GM18909 (cell line): ENCODE data around the gene ACAA1.
"Not testable (repeated sequence)": the region's sequence is repeated elsewhere in the genome, so short reads cannot be mapped to it uniquely, and the experiment has no call there.

ENCODE experiments used
- ATAC-seq: cut with Tn5 transposase; IDR thresholded peaks from one replicate; pipeline ENCODE4 v1.9.1; 2021; ENCODE audit warnings: mild to moderate bottlenecking; ENCODE audit not compliant: unreplicated experiment, poor library complexity

The ACAA1 gene

DNA sequence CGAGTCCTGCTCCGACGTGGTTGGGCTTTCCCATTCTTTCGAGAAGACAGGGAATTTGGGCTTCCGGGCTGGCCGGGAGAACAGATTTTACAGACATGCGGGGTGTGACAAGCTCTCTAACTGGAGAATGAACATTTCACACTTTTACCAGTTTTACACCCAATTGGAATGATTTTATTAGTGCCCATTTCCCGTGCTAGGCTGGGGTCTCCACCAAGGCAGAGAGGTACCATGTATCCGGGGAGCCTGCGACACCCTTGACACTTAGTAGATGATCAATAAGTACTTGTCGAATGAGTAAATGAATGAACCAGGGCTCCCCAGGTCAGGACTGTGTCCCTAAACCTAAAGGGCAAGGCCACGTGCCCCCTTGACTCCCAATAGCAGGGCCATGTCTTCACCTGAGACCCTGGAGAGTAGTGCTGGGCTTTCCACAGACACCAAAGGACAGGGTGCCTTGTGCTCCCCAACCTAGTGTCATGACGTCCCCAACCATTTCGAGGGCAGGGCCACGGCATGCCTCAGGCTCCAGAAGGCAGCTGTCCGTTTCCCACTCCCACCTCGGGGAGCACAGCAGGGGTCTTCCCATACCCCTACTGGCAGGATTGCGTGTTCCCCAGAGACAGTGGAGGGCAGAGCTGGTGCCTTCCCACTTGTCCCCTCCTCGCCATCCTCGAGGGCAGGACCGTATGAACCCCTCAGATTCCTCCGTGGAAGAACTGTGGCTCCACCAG, 855 bp upstream of the ACAA1 start:
- ATAC-seq, result no peak

DNA sequence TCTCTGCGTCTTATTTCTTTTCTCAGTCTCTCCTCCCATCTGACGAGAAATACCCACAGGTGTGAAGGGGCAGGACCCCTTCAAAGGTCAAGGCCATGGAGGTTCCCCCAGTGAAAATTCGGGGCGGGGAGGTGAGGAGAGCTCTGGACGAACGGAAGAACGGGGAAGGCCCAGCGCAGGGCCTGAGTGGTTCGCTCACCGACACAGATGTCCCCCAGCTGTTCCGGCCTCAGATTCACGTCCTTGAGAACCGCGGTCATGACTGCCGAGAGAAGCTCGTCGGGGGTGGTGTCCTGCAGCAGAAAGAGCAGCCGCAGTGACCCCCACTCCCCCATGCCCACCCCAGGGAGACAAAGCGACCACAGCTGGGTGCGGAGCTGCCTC, 542 bp downstream of the ACAA1 start:
- no peak for ATAC-seq

DNA sequence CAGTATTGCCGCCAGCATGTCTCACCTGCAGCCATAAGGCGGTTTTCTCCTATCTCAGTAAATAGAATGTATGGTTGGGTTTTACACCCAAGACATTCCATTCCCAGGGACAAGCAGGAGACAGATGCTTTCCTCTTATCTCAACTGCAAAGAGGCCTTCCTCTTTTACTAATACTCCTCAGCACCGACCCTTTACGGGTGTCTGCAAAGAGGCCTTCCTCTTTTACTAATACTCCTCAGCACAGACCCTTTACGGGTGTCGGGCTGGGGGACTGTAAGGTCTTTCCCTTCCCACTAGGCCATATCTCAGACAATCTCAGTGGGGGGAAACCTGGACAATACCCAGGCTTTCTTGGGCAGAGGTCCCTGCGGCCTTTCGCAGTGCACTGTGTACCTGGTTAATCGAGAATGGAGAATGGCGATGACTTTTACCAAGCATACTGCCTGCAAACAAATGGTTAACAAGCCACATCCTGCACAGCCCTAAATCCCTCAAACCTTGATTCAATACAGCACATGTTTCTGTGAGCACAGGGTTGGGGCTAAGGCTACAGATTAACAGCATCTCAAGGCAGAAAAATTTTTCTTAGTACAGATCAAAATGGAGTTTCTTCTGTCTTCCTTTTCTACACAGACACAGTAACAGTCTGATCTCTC, 1.2 kb downstream of the ACAA1 start:
- not testable (repeated sequence) for ATAC-seq

DNA sequence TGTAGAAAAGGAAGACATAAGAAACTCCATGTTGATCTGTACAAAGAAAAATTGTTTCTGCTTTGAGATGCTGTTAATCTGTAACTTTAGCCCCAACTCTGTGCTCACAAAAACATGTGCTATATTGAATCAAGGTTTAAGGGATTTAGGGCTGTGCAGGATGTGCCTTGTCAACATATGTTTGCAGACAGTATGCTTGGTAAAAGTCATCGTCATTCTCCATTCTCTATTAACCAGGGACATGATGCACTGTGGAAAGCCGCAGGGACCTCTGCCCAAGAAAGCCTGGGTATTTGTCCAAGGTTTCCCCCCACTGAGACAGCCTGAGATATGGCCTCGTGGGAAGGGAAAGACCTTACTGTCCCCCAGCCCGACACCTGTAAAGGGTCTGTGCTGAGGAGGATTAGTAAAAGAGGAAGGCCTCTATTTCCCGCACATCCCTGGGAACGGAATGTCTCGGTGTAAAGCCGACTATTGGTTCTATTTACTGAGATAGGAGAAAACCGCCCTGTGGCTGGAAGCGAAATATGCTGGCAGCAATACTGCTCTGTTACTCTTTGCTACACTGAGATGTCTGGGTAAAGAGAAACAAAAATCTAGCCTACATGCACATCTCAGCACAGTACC, 2.3 kb downstream of the ACAA1 start:
- not testable (repeated sequence) for ATAC-seq

- ATAC-seq, result no peak
Observed at GRCh38 chr3:38133557-38134405, 3.1 kb downstream of the ACAA1 start.

- ATAC-seq, result no peak
Observed at GRCh38 chr3:38133209-38133556, 3.7 kb downstream of the ACAA1 start.

DNA sequence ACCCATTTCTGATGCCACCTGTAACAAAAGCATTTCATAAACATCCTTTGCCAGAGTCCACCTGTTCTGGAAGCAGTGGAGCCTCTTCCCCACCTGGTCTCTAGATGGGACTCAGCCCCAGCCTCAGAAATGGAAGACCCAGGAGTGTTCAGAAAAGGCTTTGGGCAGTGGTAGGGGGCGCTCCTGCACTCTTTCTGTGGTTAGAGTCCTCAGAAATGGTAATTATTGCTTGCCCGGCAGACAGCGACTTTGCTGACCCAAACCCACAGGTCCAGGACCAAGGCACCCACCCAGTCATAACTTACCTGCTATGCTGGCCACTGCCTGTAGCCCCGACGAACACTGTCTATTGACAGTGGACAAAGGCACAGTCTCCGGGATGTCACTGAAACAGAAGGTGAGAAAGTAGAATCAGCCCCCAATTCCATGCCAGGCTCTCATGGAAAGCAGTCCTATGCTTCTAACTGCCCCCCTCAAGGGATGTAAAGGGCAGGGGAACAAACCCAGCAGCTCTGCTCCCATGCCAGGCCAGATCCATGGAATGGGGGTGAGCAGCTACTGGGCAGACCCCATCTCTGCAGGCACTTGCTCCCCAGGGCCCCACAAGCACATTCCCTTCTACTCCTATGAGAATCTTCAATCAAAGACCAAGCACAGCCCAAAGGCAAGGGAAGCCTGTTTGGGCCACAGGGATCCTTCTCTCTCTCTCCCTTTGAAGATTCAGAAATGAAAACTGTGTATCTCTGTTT, 5.1 kb downstream of the ACAA1 start:
- ATAC-seq, result no peak

DNA sequence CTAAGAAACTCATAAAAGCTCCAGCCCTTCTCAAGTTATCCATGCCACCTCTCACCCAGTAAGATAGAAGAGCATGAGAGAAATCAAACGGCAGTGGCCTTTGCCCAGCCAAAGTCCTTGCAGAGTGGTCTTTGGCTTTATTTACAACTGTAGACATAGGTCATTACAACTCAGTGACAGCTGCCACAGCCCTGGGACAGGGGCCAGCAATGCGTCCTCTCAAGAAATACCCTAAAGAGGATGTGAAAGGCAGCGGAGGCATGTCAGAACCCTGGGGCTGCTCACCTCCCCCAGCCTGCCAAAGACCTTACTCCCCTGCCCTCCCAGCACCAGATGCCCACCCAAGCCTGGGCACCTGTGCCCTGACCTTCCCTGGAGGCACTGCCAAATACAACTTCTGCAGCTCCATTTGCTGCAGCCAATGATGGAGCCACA, 6.3 kb downstream of the ACAA1 start:
- ATAC-seq, result no peak

GRCh38 chr3:38129058-38129457, 7.9 kb downstream of the ACAA1 start:
- no peak for ATAC-seq

GRCh38 chr3:38128303-38128655, 8.6 kb downstream of the ACAA1 start:
- no peak for ATAC-seq

DNA sequence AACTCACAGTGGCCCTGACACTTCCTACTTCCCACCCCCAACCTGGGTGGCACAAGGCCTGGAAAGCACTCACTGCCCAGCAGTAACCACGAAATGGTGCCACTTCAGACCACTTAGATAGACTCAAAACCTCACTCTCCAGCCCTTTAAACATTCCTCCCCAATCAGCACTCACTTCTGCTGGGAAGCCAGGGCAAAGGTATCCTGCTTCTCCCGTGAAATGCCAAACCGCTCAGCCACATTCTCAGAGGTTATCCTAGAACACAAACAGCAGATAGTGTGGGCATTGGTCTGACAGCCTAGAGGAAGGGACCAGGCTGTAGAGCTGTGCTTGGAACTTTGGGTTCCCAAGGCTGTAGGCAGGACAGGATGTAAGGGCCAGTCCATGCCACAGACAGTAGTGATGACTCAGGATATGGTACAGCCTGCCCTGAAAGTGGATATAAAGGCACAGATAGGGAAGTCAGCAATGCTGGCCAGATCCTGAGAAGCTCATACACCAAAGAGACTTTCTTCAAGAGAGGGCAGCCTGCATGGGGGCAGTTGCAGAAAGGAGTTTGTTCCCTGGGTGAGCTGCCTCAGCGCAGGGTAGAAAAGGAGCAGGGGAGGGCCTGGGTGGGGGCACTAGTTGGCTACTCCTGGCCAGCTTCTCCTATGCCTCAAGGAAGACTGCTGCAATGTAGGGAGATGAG, 9.2 kb downstream of the ACAA1 start:
- ATAC-seq, result no peak

- no peak for ATAC-seq
Observed at GRCh38 chr3:38126121-38126892, 10.6 kb downstream of the ACAA1 start.

DNA sequence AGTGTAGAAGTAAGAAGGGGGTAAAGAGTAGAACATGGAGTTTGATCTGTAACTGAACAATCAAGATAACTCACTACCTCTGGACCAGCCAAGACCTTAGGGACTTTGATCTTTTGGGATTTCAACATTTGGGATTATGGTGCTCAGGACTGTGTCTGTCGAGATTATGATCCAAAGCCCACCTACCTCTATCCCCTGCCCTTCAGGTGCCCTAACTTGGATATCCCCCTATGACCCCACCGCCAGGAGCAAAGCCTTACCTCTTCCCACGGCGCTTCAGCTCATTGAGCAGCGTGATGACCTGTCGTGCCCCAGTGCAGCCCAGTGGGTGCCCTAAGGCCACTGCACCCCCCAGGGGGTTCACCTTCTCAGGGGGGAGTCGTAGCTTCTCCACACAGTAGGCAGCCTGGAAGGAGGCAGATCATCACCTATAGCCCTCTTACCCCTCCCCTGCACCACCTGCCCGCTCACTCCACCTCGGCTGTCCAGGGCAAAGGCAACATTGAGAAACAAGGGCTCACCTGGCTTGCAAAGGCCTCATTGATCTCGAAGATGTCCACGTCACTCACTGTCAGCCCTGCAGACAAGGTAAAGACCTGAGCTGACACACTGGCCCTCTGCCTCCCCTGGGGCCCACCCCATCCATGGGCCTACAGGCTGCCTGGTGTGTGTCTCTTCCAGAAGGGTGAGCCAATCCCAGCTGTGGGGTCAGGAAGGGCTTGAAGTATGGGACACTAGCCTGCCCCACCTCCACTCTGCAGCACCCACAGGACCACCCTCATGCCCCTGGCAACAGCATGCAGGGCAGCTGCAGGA, 11.4 kb downstream of the ACAA1 start:
- ATAC-seq, result no peak

- no peak for ATAC-seq
Observed at GRCh38 chr3:38124324-38125122, 12.4 kb downstream of the ACAA1 start.

DNA sequence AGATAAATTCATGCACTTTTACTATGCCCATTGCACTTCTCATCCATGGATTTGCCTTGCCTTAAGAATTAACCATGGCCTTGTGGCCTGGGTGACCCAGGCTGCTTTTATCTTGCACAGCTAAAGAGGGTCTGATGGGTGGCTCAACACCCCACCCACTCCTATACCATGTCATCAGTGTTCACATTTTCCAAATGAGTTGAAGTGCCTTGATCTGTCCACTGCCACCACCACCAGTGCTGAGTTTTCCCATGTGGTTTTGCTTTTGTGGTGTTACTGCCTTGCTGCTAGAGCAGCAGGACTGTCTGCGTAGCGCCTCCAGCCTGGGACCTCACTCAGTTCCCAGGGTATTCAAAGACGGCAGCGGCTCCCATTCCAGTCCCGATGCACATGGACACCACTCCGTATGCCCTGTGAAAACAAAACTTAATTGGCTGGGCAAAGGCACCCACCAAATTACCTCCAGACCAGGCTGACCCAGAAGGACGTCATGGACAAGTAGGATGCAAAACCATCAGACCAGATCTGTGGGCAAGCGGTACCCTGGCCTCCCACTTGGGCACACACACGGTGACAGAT, 14.1 kb downstream of the ACAA1 start:
- ATAC-seq, result no peak

GRCh38 chr3:38121832-38122461, 15.0 kb downstream of the ACAA1 start:
- no peak for ATAC-seq

GRCh38 chr3:38121451-38121831, 15.5 kb downstream of the ACAA1 start:
- no peak for ATAC-seq
